Brain microvascular endothelial cell (primary cell): ENCODE measurements around the gene IL12RB2.
A peak's percentile ranks its signal among the peaks of the same experiment; 100 is the strongest.

ENCODE experiments used
- DNase-seq: peaks from one replicate; pipeline ENCODE4 v3.0.0-alpha.2; 2020
- H3K27ac ChIP-seq: fragments of 250-450 bp; sonication (Bioruptor Pico); 2 replicates; pipeline ENCODE4 v1.5.1; 2020; ENCODE audit warnings: mild to moderate bottlenecking, moderate library complexity
- H3K27me3 ChIP-seq: fragments of 250-450 bp; sonication (Bioruptor Pico); replicated peaks from 2 replicates; pipeline ENCODE4 v1.5.1; 2020; ENCODE audit warnings: mild to moderate bottlenecking
- H3K36me3 ChIP-seq: fragments of 250-450 bp; sonication (Bioruptor Pico); replicated peaks from 2 replicates; pipeline ENCODE4 v1.5.1; 2020; ENCODE audit warnings: mild to moderate bottlenecking
- H3K4me3 ChIP-seq: 2 replicates; pipeline ENCODE4 v1.5.1; 2011; ENCODE audit warnings: low read depth, mild to moderate bottlenecking, control low read depth, low read length, moderate library complexity
- CTCF ChIP-seq: IDR thresholded peaks from 2 replicates; pipeline ENCODE4 v1.5.1; 2011; ENCODE audit warnings: low read depth, mild to moderate bottlenecking, moderate library complexity, low read length, control low read depth, inconsistent platforms; ENCODE audit errors: missing control alignments
- in situ Hi-C: cut with HindIII; loops from 2 replicates; pipeline ENCODE4 v1.10.0; 2017; ENCODE audit warnings: low sequenced_read_pairs, low pct_ligation_motif_present

IL12RB2 gene

DNA sequence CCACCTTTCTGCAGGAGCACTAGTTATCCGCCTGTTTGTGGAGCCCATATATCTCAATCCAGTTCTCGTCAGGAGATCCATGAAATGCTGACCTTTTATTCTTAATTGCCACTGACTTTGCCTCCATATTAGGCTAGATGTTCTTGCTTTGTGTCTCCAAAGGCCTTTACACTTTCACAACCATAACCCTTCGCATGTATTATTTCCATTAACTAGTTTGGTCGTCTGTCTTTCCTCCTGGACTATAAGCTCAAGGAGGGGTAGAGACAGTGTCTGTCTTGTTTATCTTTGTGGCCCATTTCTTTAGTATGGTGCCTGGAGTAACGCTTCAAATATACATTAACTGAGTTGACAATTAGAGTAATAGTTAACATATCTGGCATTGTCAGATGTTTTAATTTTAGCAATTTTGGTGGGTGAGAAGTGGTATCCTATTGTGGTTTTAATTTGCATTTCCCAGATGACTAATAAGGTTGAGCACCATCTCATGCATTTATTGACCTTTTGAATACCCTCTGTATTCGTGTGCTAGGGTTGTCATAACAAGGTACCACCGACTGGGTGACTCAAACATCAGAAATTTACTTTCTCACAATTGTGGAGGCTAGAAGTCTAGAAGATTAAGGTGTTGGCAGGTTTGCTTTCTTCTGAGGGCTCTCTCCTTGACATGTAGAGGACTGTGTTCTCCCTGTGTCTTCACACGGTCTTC, 21.7 kb upstream of the IL12RB2 start:
- DNase-seq = peak; percentile 37
- in situ Hi-C loops = no loop called here
- TF ChIP-seq CTCF = no peak

DNA sequence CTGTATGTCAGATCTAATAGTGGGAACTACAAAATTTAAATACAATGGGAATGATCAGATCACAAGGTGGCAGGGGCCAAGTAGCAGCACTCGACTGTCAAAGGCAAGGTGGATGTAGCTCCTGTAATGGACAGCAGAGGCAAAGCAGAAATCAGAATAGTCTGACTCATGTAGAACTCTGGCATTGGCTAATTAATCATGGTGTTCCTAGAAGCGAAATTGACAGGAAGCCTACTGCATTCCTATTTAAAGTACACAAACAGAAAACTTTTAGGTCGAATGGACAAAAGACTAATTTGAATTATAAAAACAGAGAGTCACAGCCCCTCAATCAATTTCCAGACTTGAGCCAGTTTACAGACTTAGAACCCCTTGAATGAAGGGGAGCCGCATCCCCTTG, 17.4 kb upstream of the IL12RB2 start:
- Histone ChIP-seq H3K36me3 (no peaks in the 10 kb centered on the region), H3K27me3 (no peaks in the 10 kb centered on the region), H3K4me3 (no peak overlapping the region), H3K27ac (no peak overlapping the region)
- no peak for TF ChIP-seq CTCF
- in situ Hi-C loops = no loop called here
- no peak for DNase-seq

More for the DNA sequence above, 21.7 kb upstream of the IL12RB2 start:
- Histone ChIP-seq H3K27me3 (no peaks in the 10 kb centered on the region), H3K27ac (no peak overlapping the region), H3K4me3 (no peak overlapping the region), H3K36me3 (no peaks in the 10 kb centered on the region)

- TF ChIP-seq CTCF = no peak
- Histone ChIP-seq H3K27ac (no peak overlapping the region), H3K36me3 (no peaks in the 10 kb centered on the region), H3K4me3 (no peak overlapping the region), H3K27me3 (no peaks in the 10 kb centered on the region)
- in situ Hi-C loops = no loop called here
- no peak for DNase-seq
Measured at GRCh38 chr1:67294836-67295617, 12.6 kb upstream of the IL12RB2 start.

DNA sequence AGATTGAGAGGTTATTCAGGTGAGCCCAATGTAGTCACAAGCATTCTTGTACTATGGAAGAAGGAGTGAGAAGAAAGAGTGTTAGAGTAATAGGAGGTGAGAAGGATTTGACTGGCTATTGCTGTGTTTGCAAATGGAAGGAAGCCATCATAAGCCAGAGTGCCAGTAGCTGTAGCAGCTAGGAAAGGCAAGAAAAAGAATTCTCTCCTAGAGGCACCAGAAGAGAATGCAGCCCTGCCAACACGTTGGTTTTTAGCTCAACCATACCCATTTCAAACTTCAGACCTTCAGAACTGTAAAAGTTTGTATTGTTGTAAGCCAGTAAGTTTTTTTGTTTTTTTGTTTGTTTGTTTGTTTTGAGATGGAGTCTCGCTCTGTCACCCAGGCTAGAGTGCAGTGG, 8.9 kb upstream of the IL12RB2 start:
- H3K4me3 ChIP-seq = no peak overlapping the region
- TF ChIP-seq CTCF = peak; percentile 29
- in situ Hi-C loops = no loop called here
- no peaks in the 10 kb centered on the region for H3K27me3 ChIP-seq
- no peak for DNase-seq
- no peaks in the 10 kb centered on the region for H3K36me3 ChIP-seq
- H3K27ac ChIP-seq = no peak overlapping the region

- no peaks in the 10 kb centered on the region for H3K36me3 ChIP-seq
- DNase-seq = no peak
- TF ChIP-seq CTCF = no peak
- in situ Hi-C loops = no loop called here
- H3K4me3 ChIP-seq = no peak overlapping the region
- H3K27ac ChIP-seq = no peak overlapping the region
- H3K27me3 ChIP-seq = no peaks in the 10 kb centered on the region
Measured at GRCh38 chr1:67299296-67299695, 8.4 kb upstream of the IL12RB2 start.
